Measurements from ENCODE around the gene CCR3. TPM values are rescaled to one million over a fixed set of nuclear protein-coding genes. Genes with fewer than 3 reads are reported as not detected.

The CCR3 gene
- total and polyA plus RNA-seq, 9 of the 15 experiments (the other 6 are each of a cell fraction or from before 2014, with no cell fraction given) = not detected

GRCh38 chr3:46214751-46215352 lies 27.4 kb upstream of the CCR3 start (continued):
- peak; percentile 62; the same call in 1 of the 2 replicates for TF ChIP-seq REST (IDR thresholded peaks at IDR 0.05; ENCODE audit: borderline replicate concordance)
- no peak for TF ChIP-seq REST (CRISPR knock-in tag; IDR thresholded peaks at IDR 0.05; ENCODE audit: low read depth)
- no peak for TF ChIP-seq GATA2 (CRISPR knock-in tag; IDR thresholded peaks at IDR 0.05)
- no peak for TF ChIP-seq RBM34 (IDR thresholded peaks at IDR 0.05; ENCODE audit: borderline replicate concordance, insufficient read depth, low read length)
- TF ChIP-seq SIN3B (IDR thresholded peaks at IDR 0.05; ENCODE audit: low read depth) = no peak
- TF ChIP-seq, protein P1, sequence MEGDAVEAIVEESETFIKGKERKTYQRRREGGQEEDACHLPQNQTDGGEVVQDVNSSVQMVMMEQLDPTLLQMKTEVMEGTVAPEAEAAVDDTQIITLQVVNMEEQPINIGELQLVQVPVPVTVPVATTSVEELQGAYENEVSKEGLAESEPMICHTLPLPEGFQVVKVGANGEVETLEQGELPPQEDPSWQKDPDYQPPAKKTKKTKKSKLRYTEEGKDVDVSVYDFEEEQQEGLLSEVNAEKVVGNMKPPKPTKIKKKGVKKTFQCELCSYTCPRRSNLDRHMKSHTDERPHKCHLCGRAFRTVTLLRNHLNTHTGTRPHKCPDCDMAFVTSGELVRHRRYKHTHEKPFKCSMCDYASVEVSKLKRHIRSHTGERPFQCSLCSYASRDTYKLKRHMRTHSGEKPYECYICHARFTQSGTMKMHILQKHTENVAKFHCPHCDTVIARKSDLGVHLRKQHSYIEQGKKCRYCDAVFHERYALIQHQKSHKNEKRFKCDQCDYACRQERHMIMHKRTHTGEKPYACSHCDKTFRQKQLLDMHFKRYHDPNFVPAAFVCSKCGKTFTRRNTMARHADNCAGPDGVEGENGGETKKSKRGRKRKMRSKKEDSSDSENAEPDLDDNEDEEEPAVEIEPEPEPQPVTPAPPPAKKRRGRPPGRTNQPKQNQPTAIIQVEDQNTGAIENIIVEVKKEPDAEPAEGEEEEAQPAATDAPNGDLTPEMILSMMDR (IDR thresholded peaks at IDR 0.05 in 2 of 3, conservative IDR thresholded peaks at IDR 0.05 in 1 of 3; ENCODE audit: insufficient read depth in 2 of 3, low read depth in 1 of 3, low read length in 3 of 3) = peak; percentile 49 to 60 (median 58)
- no peak for TF ChIP-seq RBFOX2 (IDR thresholded peaks at IDR 0.05; ENCODE audit: low read depth, low read length)
- no peak for TF ChIP-seq FIP1L1 (IDR thresholded peaks at IDR 0.05; ENCODE audit: low read depth, low read length, poor library complexity, severe bottlenecking)
- peak; percentile 59 to 68 for TF ChIP-seq RAD21 (CRISPR knock-in tag; conservative IDR thresholded peaks at IDR 0.05 in 1 of 2, IDR thresholded peaks at IDR 0.05 in 1 of 2)
- TF ChIP-seq SMARCE1 (IDR thresholded peaks at IDR 0.05) = no peak
- no peak for TF ChIP-seq ARID2 (IDR thresholded peaks at IDR 0.05)
- TF ChIP-seq PRDM10 (IDR thresholded peaks at IDR 0.05; ENCODE audit: partially characterized antibody) = no peak

Data from K562 (cell line).